Measurements from ENCODE around the gene DAB2IP. TPM values are rescaled to one million over a fixed set of nuclear protein-coding genes. Genes with fewer than 3 reads are reported as not detected.

DAB2IP gene
- total and polyA plus RNA-seq, 4 donors, result 2.3 to 13.1 (median 5.4) TPM

DNA sequence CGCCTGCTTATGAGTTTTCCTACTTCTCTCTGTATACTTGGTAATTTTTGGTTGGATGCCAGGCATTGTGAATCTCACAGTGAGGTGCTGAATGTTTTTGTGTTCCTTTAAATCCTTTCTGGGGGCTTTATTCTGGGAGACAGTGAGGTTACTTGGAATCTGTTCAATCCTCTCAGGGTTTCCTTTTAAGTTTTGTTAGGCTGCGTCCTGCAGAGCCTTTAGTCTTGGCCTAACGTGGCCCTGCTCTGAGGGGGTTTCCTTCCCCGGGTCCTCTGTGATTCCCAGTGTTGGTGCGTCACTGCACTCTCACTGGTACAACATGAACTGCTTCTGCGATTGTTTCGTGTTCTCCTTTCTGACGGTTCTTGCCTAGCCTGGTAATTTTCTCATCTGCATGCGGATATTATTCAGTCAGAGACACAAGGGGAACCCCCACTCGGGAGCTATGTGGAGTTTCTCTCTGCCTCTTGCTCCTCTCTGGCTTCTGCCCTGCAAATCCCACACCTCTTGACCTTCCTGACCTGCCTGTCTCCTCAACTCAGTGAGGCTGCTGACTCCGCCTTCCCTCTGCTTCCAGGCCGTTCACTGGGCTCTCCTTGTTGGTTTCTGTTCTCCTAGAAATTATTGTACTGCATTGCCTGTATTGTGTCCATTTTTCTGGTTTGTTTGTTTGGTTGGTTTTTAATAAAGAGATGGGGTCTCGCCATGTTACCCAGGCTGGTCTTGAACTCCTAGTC is 128.1 kb downstream of the DAB2IP start:
- DNase-seq (ENCODE audit: low spot score), result no peak
- no peak overlapping the region for H3K9ac ChIP-seq (ENCODE audit: low read depth in 1 of 2, low read length in 2 of 2)
- no peaks in the 10 kb centered on the region for H3K9me3 ChIP-seq (ENCODE audit: control insufficient read depth in 4 of 4, low read length in 3 of 4)
- H3K36me3 ChIP-seq (ENCODE audit: control insufficient read depth in 4 of 4, insufficient read depth in 3 of 4, low read depth in 1 of 4, low read length in 3 of 4), result peaks cover 0 to 38% (median 2%) of the 10 kb centered on the region in 4 donors
- no peaks in the 10 kb centered on the region for H3K27me3 ChIP-seq (ENCODE audit: control insufficient read depth in 4 of 4, insufficient read depth in 4 of 4, low read length in 3 of 4)
- H3K27ac ChIP-seq (ENCODE audit: low read depth in 1 of 2, low read length in 2 of 2), result no peak overlapping the region
- H3K4me3 ChIP-seq (ENCODE audit: low read depth in 1 of 3, low read length in 3 of 3), result no peak overlapping the region
- TF ChIP-seq HNF4A (conservative IDR thresholded peaks at IDR 0.05) (no peak), GABPA (IDR thresholded peaks at IDR 0.05 in 1 of 2, conservative IDR thresholded peaks at IDR 0.05 in 1 of 2) (no peak), RXRA (IDR thresholded peaks at IDR 0.05) (no peak), SP1 (IDR thresholded peaks at IDR 0.05) (no peak), FOXA2 (IDR thresholded peaks at IDR 0.05) (no peak), FOXA1 (IDR thresholded peaks at IDR 0.05) (no peak), YY1 (IDR thresholded peaks at IDR 0.05) (no peak), JUND (IDR thresholded peaks at IDR 0.05) (no peak), EGR1 (IDR thresholded peaks at IDR 0.05; ENCODE audit: low read depth in 2 of 2) (no peak), NR2F2 (IDR thresholded peaks at IDR 0.05) (no peak), TAF1 (conservative IDR thresholded peaks at IDR 0.05) (no peak)
- TF ChIP-seq, protein P1, sequence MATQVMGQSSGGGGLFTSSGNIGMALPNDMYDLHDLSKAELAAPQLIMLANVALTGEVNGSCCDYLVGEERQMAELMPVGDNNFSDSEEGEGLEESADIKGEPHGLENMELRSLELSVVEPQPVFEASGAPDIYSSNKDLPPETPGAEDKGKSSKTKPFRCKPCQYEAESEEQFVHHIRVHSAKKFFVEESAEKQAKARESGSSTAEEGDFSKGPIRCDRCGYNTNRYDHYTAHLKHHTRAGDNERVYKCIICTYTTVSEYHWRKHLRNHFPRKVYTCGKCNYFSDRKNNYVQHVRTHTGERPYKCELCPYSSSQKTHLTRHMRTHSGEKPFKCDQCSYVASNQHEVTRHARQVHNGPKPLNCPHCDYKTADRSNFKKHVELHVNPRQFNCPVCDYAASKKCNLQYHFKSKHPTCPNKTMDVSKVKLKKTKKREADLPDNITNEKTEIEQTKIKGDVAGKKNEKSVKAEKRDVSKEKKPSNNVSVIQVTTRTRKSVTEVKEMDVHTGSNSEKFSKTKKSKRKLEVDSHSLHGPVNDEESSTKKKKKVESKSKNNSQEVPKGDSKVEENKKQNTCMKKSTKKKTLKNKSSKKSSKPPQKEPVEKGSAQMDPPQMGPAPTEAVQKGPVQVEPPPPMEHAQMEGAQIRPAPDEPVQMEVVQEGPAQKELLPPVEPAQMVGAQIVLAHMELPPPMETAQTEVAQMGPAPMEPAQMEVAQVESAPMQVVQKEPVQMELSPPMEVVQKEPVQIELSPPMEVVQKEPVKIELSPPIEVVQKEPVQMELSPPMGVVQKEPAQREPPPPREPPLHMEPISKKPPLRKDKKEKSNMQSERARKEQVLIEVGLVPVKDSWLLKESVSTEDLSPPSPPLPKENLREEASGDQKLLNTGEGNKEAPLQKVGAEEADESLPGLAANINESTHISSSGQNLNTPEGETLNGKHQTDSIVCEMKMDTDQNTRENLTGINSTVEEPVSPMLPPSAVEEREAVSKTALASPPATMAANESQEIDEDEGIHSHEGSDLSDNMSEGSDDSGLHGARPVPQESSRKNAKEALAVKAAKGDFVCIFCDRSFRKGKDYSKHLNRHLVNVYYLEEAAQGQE (IDR thresholded peaks at IDR 0.05), result no peak
- TF ChIP-seq, protein P2, sequence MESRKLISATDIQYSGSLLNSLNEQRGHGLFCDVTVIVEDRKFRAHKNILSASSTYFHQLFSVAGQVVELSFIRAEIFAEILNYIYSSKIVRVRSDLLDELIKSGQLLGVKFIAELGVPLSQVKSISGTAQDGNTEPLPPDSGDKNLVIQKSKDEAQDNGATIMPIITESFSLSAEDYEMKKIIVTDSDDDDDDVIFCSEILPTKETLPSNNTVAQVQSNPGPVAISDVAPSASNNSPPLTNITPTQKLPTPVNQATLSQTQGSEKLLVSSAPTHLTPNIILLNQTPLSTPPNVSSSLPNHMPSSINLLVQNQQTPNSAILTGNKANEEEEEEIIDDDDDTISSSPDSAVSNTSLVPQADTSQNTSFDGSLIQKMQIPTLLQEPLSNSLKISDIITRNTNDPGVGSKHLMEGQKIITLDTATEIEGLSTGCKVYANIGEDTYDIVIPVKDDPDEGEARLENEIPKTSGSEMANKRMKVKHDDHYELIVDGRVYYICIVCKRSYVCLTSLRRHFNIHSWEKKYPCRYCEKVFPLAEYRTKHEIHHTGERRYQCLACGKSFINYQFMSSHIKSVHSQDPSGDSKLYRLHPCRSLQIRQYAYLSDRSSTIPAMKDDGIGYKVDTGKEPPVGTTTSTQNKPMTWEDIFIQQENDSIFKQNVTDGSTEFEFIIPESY (IDR thresholded peaks at IDR 0.05), result no peak
- TF ChIP-seq, protein P3, sequence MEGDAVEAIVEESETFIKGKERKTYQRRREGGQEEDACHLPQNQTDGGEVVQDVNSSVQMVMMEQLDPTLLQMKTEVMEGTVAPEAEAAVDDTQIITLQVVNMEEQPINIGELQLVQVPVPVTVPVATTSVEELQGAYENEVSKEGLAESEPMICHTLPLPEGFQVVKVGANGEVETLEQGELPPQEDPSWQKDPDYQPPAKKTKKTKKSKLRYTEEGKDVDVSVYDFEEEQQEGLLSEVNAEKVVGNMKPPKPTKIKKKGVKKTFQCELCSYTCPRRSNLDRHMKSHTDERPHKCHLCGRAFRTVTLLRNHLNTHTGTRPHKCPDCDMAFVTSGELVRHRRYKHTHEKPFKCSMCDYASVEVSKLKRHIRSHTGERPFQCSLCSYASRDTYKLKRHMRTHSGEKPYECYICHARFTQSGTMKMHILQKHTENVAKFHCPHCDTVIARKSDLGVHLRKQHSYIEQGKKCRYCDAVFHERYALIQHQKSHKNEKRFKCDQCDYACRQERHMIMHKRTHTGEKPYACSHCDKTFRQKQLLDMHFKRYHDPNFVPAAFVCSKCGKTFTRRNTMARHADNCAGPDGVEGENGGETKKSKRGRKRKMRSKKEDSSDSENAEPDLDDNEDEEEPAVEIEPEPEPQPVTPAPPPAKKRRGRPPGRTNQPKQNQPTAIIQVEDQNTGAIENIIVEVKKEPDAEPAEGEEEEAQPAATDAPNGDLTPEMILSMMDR (IDR thresholded peaks at IDR 0.05; ENCODE audit: low read depth, low read length, missing input control), result no peak
- peaks cover 0 to 8% (median 6%) of the 10 kb centered on the region in 4 donors for H3K4me1 ChIP-seq (ENCODE audit: control insufficient read depth in 4 of 4, insufficient read depth in 4 of 4, low read length in 3 of 4)
- 89% methylated on average over 13 of the region's 13 CpGs for WGBS

Measured in liver (tissue), 9 donors.